ENCODE results near the gene TLR7. TPM values are rescaled to one million over a fixed set of nuclear protein-coding genes. Genes with fewer than 3 reads are reported as not detected.

The TLR7 gene
- total RNA-seq, 4 donors from 2014 or later, result 0.49 to 1.8 (median 0.95) TPM; not detected in 1

GRCh38 chrX:12911122-12911470 lies 44.2 kb downstream of the TLR7 start:
- Histone ChIP-seq H3K27me3 (no peaks in the 10 kb centered on the region), H3K4me3 (no peak overlapping the region), H3K4me1 (no peaks in the 10 kb centered on the region), H3K9me3 (no peaks in the 10 kb centered on the region), H3K27ac (no peak overlapping the region), H3K36me3 (no peaks in the 10 kb centered on the region)
- 56 to 71% methylated on average over 2 of the region's 2 CpGs for WGBS, 2 donors
- TF ChIP-seq CTCF (IDR thresholded peaks at IDR 0.05), result no peak
- intact Hi-C loops (cut with DNase I), result no loop called here
- no peak for DNase-seq

GRCh38 chrX:12912791-12913482 lies 46.1 kb downstream of the TLR7 start:
- Histone ChIP-seq H3K27ac (no peak overlapping the region), H3K4me3 (no peak overlapping the region), H3K4me1 (no peaks in the 10 kb centered on the region), H3K36me3 (no peaks in the 10 kb centered on the region), H3K9me3 (no peaks in the 10 kb centered on the region), H3K27me3 (no peaks in the 10 kb centered on the region)
- intact Hi-C loops (cut with DNase I), result no loop called here
- 58 to 76% methylated on average over 3 to 5 of the region's 5 CpGs for WGBS, 2 donors
- no peak for TF ChIP-seq CTCF (IDR thresholded peaks at IDR 0.05)
- TF ChIP-seq POLR2A (IDR thresholded peaks at IDR 0.05), result no peak
- DNase-seq, result no peak

- Histone ChIP-seq H3K27ac (no peak overlapping the region), H3K4me3 (no peak overlapping the region), H3K36me3 (no peaks in the 10 kb centered on the region), H3K27me3 (no peaks in the 10 kb centered on the region), H3K4me1 (no peaks in the 10 kb centered on the region), H3K9me3 (no peaks in the 10 kb centered on the region)
- TF ChIP-seq POLR2A (IDR thresholded peaks at IDR 0.05) (no peak), CTCF (IDR thresholded peaks at IDR 0.05) (no peak)
- intact Hi-C loops (cut with DNase I), result no loop called here
- 51 to 82% methylated on average over 2 of the region's 2 CpGs for whole genome bisulfite sequencing, 2 donors
- DNase-seq, result no peak
These were observed 50.9 kb downstream of the TLR7 start for GRCh38 chrX:12917753-12918152.

- H3K9me3 ChIP-seq, result no peaks in the 10 kb centered on the region
These were observed 52.2 kb downstream of the TLR7 start for GRCh38 chrX:12919051-12919450.

GRCh38 chrX:12919620-12920019 lies 52.7 kb downstream of the TLR7 start:
- WGBS, 2 donors, result 85 to 86% methylated on average over 8 of the region's 8 CpGs
- intact Hi-C loops (cut with DNase I), result no loop called here
- H3K4me3 ChIP-seq, result no peak overlapping the region
- H3K4me1 ChIP-seq, result no peaks in the 10 kb centered on the region
- no peak overlapping the region for H3K27ac ChIP-seq
- no peak for DNase-seq
- H3K9me3 ChIP-seq, result no peaks in the 10 kb centered on the region
- no peaks in the 10 kb centered on the region for H3K36me3 ChIP-seq
- no peak for TF ChIP-seq CTCF (IDR thresholded peaks at IDR 0.05)
- no peak for TF ChIP-seq POLR2A (IDR thresholded peaks at IDR 0.05)
- H3K27me3 ChIP-seq, result no peaks in the 10 kb centered on the region

More at GRCh38 chrX:12919051-12919450, 52.2 kb downstream of the TLR7 start:
- Histone ChIP-seq H3K27me3 (no peaks in the 10 kb centered on the region), H3K36me3 (no peaks in the 10 kb centered on the region), H3K4me1 (no peaks in the 10 kb centered on the region), H3K27ac (no peak overlapping the region), H3K4me3 (no peak overlapping the region)
- 55 to 61% methylated on average over 9 to 10 of the region's 10 CpGs for WGBS, 2 donors
- no peak for DNase-seq
- intact Hi-C loops (cut with DNase I), result no loop called here
- no peak for TF ChIP-seq CTCF (IDR thresholded peaks at IDR 0.05)

Data from esophagus squamous epithelium (tissue), 5 donors.